Endothelial cell of umbilical vein (primary cell): Measurements from ENCODE around the gene PSME4. TPM values are rescaled to one million over a fixed set of nuclear protein-coding genes. Genes with fewer than 3 reads are reported as not detected.

Source experiments
- BruUV-seq: library from RNA; stranded (reverse); fragments of 400-500 nt; replicated peaks from 2 replicates; lab custom pipeline; 2021; lab: Mats Ljungman, UMichigan
- CTCF ChIA-PET: fragments of 300-600, 350-600 bp; sonication (Branson Sonifier 250); formaldehyde crosslinking; loops from one replicate; lab custom pipeline; 2021; ENCODE audit warnings: antibody characterized with exemption, inconsistent platforms; lab: Charles Lee
- POLR2A ChIA-PET: fragments of 300-600, 350-600 bp; sonication (Branson Sonifier 250); formaldehyde crosslinking; loops from one replicate; lab custom pipeline; 2021; ENCODE audit warnings: antibody characterized with exemption, inconsistent platforms; lab: Charles Lee
- DNase-seq: peaks from one replicate; pipeline ENCODE4 v3.0.0-alpha.2; 2011; ENCODE audit warnings: low read depth, low spot score
- FAIRE-seq: peaks from 2 replicates; lab custom pipeline; 2011; peaks lifted over from hg19 to GRCh38; lab: Jason Lieb, UNC
- H2AFZ ChIP-seq: 2 replicates; pipeline ENCODE4 v1.6.0; 2012; ENCODE audit warnings: low read depth, low read length, control low read depth, inconsistent platforms
- H3K27ac ChIP-seq: 2 replicates; pipeline ENCODE4 v1.5.1; 2011; ENCODE audit warnings: low read depth, mild to moderate bottlenecking, control low read depth, low read length, moderate library complexity; ENCODE audit not compliant: insufficient read depth
- H3K27me3 ChIP-seq, 2 experiments: 2 replicates each; pipeline versions ENCODE4 v1.6.0 to v1.6.1; 2011; ENCODE audit warnings: low read length in 2 of 2, mixed read lengths in 1 of 2; ENCODE audit not compliant: control insufficient read depth in 2 of 2, insufficient read depth in 2 of 2
- H3K36me3 ChIP-seq, 2 experiments: 2 replicates in 1 of 2; 3 replicates in 1 of 2; pipeline ENCODE4 v1.5.1; 2011; ENCODE audit warnings: low read length in 2 of 2, mild to moderate bottlenecking in 1 of 2, moderate library complexity in 1 of 2; ENCODE audit not compliant: control insufficient read depth in 2 of 2, insufficient read depth in 2 of 2; ENCODE audit errors: extremely low read depth in 1 of 2
- H3K4me1 ChIP-seq: 3 replicates; pipeline ENCODE4 v1.5.1; 2011; ENCODE audit warnings: mild to moderate bottlenecking, low read length; ENCODE audit not compliant: control insufficient read depth, insufficient read depth; ENCODE audit errors: extremely low read depth
- H3K4me2 ChIP-seq: 2 replicates; pipeline ENCODE4 v1.6.1; 2011; ENCODE audit warnings: low read length, control low read depth, mixed read lengths; ENCODE audit not compliant: insufficient read depth
- H3K4me3 ChIP-seq, 3 experiments: fragments of 200-600 bp in 1 of 3; sonication (generic), shearing (Covaris generic) in 1 of 3; replicated peaks in 1 of 3; 2 replicates each; pipeline ENCODE4 v1.5.1; 2011 to 2016; ENCODE audit warnings: control low read depth in 3 of 3, low read length in 3 of 3, mild to moderate bottlenecking in 2 of 3, inconsistent platforms in 1 of 3, low read depth in 1 of 3, moderate library complexity in 1 of 3; ENCODE audit not compliant: insufficient read depth in 1 of 3
- H3K79me2 ChIP-seq: 2 replicates; pipeline ENCODE4 v1.6.0; 2012; ENCODE audit warnings: low read length, inconsistent platforms; ENCODE audit not compliant: control insufficient read depth, insufficient read depth
- H3K9ac ChIP-seq: replicated peaks from 2 replicates; pipeline ENCODE3; 2011; ENCODE audit warnings: low read length, control low read depth; ENCODE audit not compliant: insufficient read depth; ENCODE audit errors: extremely low read depth
- H3K9me1 ChIP-seq: replicated peaks from 3 replicates; pipeline ENCODE4 v1.6.0; 2011; ENCODE audit warnings: mild to moderate bottlenecking, low read length; ENCODE audit not compliant: control insufficient read depth, insufficient read depth; ENCODE audit errors: extremely low read depth
- H3K9me3 ChIP-seq: replicated peaks from 2 replicates; pipeline ENCODE4 v1.5.1; 2012; ENCODE audit warnings: low read length, inconsistent platforms; ENCODE audit not compliant: control insufficient read depth, insufficient read depth
- H4K20me1 ChIP-seq: replicated peaks from 2 replicates; pipeline ENCODE3; 2011; ENCODE audit warnings: mild to moderate bottlenecking, low read length; ENCODE audit not compliant: control insufficient read depth, insufficient read depth; ENCODE audit errors: extremely low read depth
- CTCF ChIP-seq, 2 donors: IDR thresholded peaks; 1 replicate in 1 of 2; 2 replicates in 1 of 2; pipeline ENCODE4 v1.5.1; 2011; ENCODE audit warnings: low read length in 2 of 2, mild to moderate bottlenecking in 2 of 2, moderate library complexity in 2 of 2, control low read depth in 1 of 2, inconsistent platforms in 1 of 2, low read depth in 1 of 2; ENCODE audit not compliant: insufficient read depth in 1 of 2; ENCODE audit errors: extremely low read depth in 1 of 2
- EZH2 ChIP-seq: IDR thresholded peaks from 2 replicates; pipeline ENCODE4 v1.6.1; 2012; ENCODE audit warnings: borderline replicate concordance, low read depth, mild to moderate bottlenecking, moderate library complexity, low read length, inconsistent platforms; ENCODE audit not compliant: severe bottlenecking
- FOS ChIP-seq: IDR thresholded peaks from 2 replicates; pipeline ENCODE4 v1.6.1; 2011; ENCODE audit warnings: mild to moderate bottlenecking, low read length, moderate library complexity, borderline replicate concordance; ENCODE audit not compliant: insufficient read depth
- GATA2 ChIP-seq: IDR thresholded peaks from 2 replicates; pipeline ENCODE4 v1.7.0; 2011; ENCODE audit warnings: low read depth, mild to moderate bottlenecking, moderate library complexity, mixed read lengths, low read length; ENCODE audit not compliant: insufficient read length, insufficient read depth
- JUN ChIP-seq: IDR thresholded peaks from 2 replicates; pipeline ENCODE4 v1.6.1; 2011; ENCODE audit warnings: borderline replicate concordance, low read depth; ENCODE audit not compliant: insufficient read length, insufficient read depth
- MAX ChIP-seq: IDR thresholded peaks from 2 replicates; pipeline ENCODE4 v1.6.1; 2011; ENCODE audit not compliant: insufficient read depth, insufficient read length
- MYC ChIP-seq: IDR thresholded peaks from one replicate; pipeline ENCODE4 v1.6.1; 2011; ENCODE audit warnings: mild to moderate bottlenecking, low read depth, low read length
- POLR2A ChIP-seq: IDR thresholded peaks from 2 replicates; pipeline ENCODE4 v1.6.1; 2012; ENCODE audit warnings: low read depth, mild to moderate bottlenecking, control low read depth, low read length
- POLR2AphosphoS5 ChIP-seq: IDR thresholded peaks from 2 replicates; pipeline ENCODE4 v1.6.1; 2012; ENCODE audit warnings: low read depth, mild to moderate bottlenecking, control low read depth, low read length, moderate library complexity; ENCODE audit not compliant: insufficient read depth
- dilution Hi-C: fragments of 300-500 bp; cut with MboI; formaldehyde crosslinking; loops from one replicate; pipeline ENCODE4 v1.15.0; 2019; ENCODE audit warnings: low sequenced_read_pairs; ENCODE audit not compliant: extremely low pct_ligation_motif_present
- intact Hi-C: fragments of 100-400 bp; cut with micrococcal nuclease; formaldehyde crosslinking; loops from one replicate; pipeline ENCODE4 v1.10.0; 2022
- polyA plus RNA-seq, 4 experiments: library from polyadenylated mRNA; depleted of rRNA in 3 of 4; stranded (reverse) in 3 of 4; unstranded in 1 of 4; fragments of >200 nt; gene quantifications; 2 replicates each; pipeline versions ENCODE4 v1.2.1 to v1.2.3, GENCODE V29; 2011 to 2012; ENCODE audit warnings: missing spikeins in 1 of 4
- total RNA-seq: library from RNA; stranded (reverse); gene quantifications from 2 replicates; pipeline ENCODE4 v1.2.3, GENCODE V29; 2021

The PSME4 gene
- total and polyA plus RNA-seq, 2 donors (not counting 3 experiments of a cell fraction or from before 2014, with no cell fraction given): 24.7 to 82.6 TPM

GRCh38 chr2:53877556-53877955, 93.2 kb downstream of the PSME4 start:
- no TSS peak for BruUV-seq
- TF ChIP-seq MYC (no peak), POLR2AphosphoS5 (no peak), JUN (no peak), CTCF (IDR thresholded peaks at IDR 0.05; ENCODE audit: extremely low read depth in 1 of 2, insufficient read depth in 1 of 2, low read depth in 1 of 2, low read length in 2 of 2) (no peak), EZH2 (no peak), FOS (no peak), POLR2A (no peak), MAX (no peak), GATA2 (no peak)
- ChIA-PET CTCF (no interaction called here), POLR2A (no interaction called here)
- DNase-seq: no peak
- no peaks in the 10 kb centered on the region for H3K27me3 ChIP-seq
- peaks cover 2% of the 10 kb centered on the region for H4K20me1 ChIP-seq
- H3K4me1 ChIP-seq: peaks cover 11% of the 10 kb centered on the region
- intact Hi-C loops: no loop called here
- H2AFZ ChIP-seq: no peak overlapping the region
- no peak overlapping the region for H3K4me3 ChIP-seq
- H3K9me1 ChIP-seq: no peaks in the 10 kb centered on the region
- H3K27ac ChIP-seq: no peak overlapping the region
- H3K36me3 ChIP-seq: peaks cover 2 to 23% of the 10 kb centered on the region in 2 experiments
- no peak overlapping the region for H3K4me2 ChIP-seq
- H3K9me3 ChIP-seq: no peaks in the 10 kb centered on the region
- no peak overlapping the region for H3K9ac ChIP-seq
- H3K79me2 ChIP-seq: peaks cover 3% of the 10 kb centered on the region
- no peak for FAIRE-seq
- dilution Hi-C loops: no loop called here
